PC-3 (cell line): Measurements from ENCODE around the gene FFAR1.

ENCODE experiments used
- EZH2 ChIP-seq: fragments of 300-600 bp; sonication (generic); IDR thresholded peaks from one replicate; pipeline ENCODE4 v1.6.1; 2017; ENCODE audit warnings: antibody characterized with exemption, mild to moderate bottlenecking, low read length; ENCODE audit not compliant: unreplicated experiment
- EZH2phosphoT487 ChIP-seq: fragments of 300-600 bp; sonication (generic); IDR thresholded peaks from 2 replicates; pipeline ENCODE4 v1.6.1; 2018; ENCODE audit warnings: mild to moderate bottlenecking, antibody characterized with exemption, low read length, borderline replicate concordance
- TF ChIP-seq, protein P1 (sequence below): fragments of 300-600 bp; sonication (generic); conservative IDR thresholded peaks from 2 replicates; pipeline ENCODE4 v1.5.1; 2017; ENCODE audit warnings: antibody characterized with exemption, low read depth, mild to moderate bottlenecking, low read length

DNA sequence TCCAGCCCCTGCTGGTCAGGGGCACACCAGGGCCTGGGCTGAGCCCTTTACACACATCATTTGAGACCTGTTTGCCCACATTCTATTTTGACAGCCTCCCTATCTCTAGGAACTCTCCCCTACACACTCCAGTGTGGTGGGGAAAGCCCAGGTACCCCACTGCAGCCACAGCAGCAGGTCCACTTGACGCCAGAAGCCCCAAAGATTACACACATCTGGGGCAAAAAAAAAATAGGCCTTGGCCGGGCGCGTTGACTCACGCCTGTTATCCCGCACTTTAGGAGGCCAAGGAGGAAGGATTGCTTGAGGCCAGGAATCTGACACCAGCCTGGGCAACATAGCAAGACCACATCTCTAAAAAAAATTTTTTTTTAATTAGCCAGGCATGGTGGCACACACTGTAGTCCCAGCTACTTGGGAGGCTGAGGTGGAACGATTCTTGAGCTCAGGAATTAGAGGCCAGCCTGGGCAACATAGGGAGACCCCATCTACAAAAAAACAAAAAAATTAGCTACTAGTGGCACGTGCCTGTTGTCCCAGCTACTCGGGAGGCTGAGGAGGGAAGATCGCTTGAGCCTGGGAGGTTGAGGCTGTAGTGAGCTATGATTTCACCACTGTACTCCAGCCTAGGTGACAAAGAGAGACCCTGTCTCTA, 36.8 kb upstream of the FFAR1 start:
- TF ChIP-seq, protein P1, sequence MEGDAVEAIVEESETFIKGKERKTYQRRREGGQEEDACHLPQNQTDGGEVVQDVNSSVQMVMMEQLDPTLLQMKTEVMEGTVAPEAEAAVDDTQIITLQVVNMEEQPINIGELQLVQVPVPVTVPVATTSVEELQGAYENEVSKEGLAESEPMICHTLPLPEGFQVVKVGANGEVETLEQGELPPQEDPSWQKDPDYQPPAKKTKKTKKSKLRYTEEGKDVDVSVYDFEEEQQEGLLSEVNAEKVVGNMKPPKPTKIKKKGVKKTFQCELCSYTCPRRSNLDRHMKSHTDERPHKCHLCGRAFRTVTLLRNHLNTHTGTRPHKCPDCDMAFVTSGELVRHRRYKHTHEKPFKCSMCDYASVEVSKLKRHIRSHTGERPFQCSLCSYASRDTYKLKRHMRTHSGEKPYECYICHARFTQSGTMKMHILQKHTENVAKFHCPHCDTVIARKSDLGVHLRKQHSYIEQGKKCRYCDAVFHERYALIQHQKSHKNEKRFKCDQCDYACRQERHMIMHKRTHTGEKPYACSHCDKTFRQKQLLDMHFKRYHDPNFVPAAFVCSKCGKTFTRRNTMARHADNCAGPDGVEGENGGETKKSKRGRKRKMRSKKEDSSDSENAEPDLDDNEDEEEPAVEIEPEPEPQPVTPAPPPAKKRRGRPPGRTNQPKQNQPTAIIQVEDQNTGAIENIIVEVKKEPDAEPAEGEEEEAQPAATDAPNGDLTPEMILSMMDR: no peak
- no peak for TF ChIP-seq EZH2
- no peak for TF ChIP-seq EZH2phosphoT487
